Measurements from ENCODE around the gene SLC27A5.

DNA sequence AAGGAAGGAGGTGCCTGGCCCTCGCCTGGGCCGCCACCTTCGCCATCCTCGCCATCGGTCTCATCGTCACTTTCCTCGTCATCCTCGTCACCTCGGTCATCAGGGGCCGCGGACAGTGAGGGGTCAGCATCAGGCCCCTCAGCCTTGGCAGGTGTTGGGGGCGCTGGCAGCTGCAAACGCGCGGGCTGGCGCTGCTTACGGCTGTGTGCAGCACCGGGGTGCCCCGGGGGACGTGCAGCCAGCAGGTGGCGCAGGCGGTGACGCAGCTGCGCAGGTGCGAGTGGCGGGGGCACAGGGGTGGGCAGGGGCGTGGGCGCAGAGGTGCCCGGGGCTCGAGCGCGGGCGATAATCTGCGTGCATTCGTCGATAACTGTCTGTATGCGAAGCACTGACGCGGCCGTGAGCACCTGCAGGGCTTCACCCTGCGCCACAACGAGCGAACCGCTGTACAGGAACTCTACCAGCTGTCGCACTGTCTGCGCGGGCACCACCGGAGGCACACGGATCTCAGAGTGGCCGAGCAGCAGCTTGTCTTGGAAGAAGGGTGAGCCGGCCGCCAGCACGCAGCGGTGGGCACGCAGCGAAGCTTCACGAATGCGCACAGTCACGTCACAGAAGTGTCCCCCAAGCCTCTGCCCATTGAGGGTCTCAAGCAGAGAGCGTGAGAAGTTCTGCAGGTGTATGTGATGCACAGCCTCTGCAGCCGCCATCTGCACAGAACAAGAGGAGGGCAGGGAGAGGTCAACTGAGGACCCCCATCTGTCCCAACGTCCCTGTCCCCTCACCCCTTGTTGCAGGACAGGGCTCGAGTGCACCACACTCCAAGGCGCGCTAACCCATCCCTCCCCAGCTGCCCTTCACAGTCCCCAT lies 5.4 kb upstream of the SLC27A5 start:
- TF ChIP-seq, protein P1, sequence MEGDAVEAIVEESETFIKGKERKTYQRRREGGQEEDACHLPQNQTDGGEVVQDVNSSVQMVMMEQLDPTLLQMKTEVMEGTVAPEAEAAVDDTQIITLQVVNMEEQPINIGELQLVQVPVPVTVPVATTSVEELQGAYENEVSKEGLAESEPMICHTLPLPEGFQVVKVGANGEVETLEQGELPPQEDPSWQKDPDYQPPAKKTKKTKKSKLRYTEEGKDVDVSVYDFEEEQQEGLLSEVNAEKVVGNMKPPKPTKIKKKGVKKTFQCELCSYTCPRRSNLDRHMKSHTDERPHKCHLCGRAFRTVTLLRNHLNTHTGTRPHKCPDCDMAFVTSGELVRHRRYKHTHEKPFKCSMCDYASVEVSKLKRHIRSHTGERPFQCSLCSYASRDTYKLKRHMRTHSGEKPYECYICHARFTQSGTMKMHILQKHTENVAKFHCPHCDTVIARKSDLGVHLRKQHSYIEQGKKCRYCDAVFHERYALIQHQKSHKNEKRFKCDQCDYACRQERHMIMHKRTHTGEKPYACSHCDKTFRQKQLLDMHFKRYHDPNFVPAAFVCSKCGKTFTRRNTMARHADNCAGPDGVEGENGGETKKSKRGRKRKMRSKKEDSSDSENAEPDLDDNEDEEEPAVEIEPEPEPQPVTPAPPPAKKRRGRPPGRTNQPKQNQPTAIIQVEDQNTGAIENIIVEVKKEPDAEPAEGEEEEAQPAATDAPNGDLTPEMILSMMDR (tag by site-specific recombination; IDR thresholded peaks at IDR 0.05), result no peak
- TF ChIP-seq ZNF747 (tag by site-specific recombination; IDR thresholded peaks at IDR 0.05) (no peak), ZNF513 (tag by site-specific recombination; IDR thresholded peaks at IDR 0.05) (no peak), ZNF707 (tag by site-specific recombination; IDR thresholded peaks at IDR 0.05) (no peak), ZNF311 (tag by site-specific recombination; IDR thresholded peaks at IDR 0.05; ENCODE audit: borderline replicate concordance) (no peak), REST (tag by site-specific recombination; IDR thresholded peaks at IDR 0.05) (no peak), ZNF266 (tag by site-specific recombination; IDR thresholded peaks at IDR 0.05; ENCODE audit: low read depth) (no peak), ZNF274 (IDR thresholded peaks at IDR 0.05; ENCODE audit: low read length) (no peak), ZNF274 (tag by site-specific recombination; IDR thresholded peaks at IDR 0.05; ENCODE audit: borderline replicate concordance) (no peak), ZBTB44 (tag by site-specific recombination; IDR thresholded peaks at IDR 0.05) (no peak)
